NCI-H1092 (cell line): Measurements from ENCODE around the gene MYLK4.

Experiments
- DNase-seq: peaks from one replicate; lab custom pipeline; 2025; lab: John Stamatoyannopoulos, UW

The MYLK4 gene

DNA sequence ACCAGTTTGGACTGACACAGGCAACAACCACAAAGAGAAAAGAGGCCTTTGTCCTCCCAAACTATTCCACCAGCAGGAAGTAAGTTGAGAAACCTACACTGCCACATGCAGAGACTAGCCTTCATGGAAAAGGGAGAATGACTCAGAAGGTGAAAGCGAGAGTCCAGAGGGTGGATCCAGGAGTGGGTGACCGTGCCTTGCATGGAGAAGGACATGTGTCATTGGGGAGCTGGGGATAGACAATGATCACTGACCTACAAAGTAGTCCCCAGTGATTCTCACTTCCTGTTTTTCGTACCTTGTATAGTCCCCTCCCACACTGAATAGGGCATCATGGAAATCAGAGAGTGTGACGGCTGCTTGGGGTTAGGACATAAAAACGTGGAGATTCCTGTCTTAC lies 91.9 kb downstream of the MYLK4 start:
- DNase-seq = no peak

GRCh38 chr6:2656460-2657079 lies 94.2 kb downstream of the MYLK4 start:
- no peak for DNase-seq

- no peak for DNase-seq
Observed at GRCh38 chr6:2655844-2656433, 94.8 kb downstream of the MYLK4 start.

DNA sequence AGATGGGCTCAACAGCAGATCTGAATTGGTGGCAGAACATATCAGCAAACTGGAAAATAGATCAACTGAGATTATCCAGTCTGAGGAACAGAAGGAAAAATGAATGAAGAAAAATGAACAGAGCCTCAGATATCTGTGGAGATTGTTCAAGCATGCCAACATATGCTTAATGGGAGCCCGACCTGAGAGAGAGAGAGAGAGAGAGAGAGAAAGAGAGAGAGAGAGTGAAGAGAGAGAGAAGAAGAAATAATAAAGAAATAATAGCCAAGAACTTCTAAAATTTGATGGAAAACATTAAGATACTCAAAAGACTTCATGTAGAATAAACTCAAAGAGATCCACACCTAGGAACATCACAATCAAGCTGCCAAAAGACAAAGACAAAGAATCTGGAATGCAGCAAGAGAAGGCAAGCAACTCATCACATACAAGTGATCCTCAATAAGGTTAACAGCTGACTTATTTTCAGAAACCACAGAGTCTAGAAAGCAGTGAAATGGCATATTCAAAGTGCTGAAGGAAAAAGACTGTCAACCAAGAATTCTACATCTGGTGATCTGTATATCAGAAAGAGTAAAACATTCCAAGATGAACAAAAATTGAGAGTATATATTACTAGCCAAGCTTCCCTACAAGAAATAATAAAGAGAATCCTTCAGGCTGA lies 97.2 kb downstream of the MYLK4 start:
- no peak for DNase-seq

GRCh38 chr6:2652611-2653010 lies 98.1 kb downstream of the MYLK4 start:
- DNase-seq = no peak

- DNase-seq = no peak
Observed at GRCh38 chr6:2651961-2652360, 98.8 kb downstream of the MYLK4 start.

- no peak for DNase-seq
Observed at GRCh38 chr6:2651536-2651935, 99.2 kb downstream of the MYLK4 start.

GRCh38 chr6:2646346-2646745 lies 104.4 kb downstream of the MYLK4 start:
- DNase-seq = no peak

DNA sequence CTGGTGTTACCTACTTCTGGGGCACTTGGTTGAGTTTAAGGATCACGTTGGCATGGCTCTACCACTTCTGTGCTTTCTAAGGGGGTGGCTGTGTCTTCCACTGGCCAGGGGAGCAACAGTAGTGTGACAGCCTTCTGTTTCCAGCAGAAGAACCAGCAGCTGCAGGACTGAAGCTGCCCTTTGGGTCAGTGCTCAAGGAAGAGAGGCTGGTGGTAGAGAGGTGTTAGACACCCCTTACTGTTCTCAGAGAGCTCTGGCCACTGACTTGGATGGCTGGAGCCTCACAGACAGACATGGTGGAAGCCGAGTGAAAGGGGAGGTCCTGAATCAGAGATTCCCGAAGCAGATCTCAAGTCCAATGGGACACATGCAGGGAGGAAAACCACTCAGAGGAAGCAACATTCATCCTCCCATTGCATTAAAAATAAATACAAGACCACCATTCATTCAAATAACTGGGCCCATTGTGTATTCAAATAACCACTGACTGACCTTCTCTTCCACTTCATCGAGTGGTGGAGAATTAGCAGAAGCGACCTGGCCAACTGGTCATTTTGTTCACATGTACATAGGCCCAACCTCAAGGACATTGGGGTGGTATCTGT lies 106.7 kb downstream of the MYLK4 start:
- DNase-seq = no peak

DNA sequence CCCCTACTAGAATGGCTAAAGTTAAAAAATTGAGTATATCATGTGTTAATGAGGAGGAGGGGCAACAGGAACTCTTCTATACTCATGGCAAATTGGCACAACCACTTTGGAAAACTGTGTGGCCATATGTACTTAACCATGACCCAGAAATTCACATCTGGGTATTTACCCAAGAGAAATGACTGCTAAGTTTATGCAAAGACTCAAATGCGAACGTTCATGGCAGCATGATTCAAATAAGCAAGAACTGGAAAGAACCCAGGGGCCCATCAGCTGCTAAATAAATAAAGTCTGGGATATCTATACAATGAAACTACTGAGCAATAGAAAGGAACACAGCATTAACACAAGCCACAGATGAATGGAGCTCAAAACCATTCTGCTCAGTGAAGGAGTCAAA lies 107.6 kb downstream of the MYLK4 start:
- DNase-seq = no peak

- DNase-seq = no peak
Observed at GRCh38 chr6:2641044-2641725, 109.5 kb downstream of the MYLK4 start.

- no peak for DNase-seq
Observed at GRCh38 chr6:2640551-2640950, 110.2 kb downstream of the MYLK4 start.

DNA sequence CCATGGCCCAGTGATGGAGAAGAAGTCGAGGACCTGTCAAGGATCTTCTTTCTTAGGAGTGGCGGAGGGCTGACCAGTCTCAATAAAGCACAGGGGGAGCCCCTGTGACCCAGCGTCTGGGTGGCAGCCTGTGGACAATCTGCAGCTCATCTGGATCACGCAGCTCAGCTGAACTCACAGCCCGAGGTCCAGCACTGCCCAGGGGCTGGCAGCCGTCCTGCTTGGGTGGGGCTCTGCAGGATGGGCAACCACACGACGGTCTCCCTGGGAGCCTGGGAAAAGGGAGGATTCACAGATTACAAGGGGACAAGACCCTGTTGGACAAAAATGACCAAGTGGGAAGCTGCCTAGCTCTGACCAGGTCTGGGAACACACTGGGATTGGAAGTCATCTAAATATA lies 110.8 kb downstream of the MYLK4 start:
- no peak for DNase-seq

GRCh38 chr6:2639167-2639566 lies 111.6 kb downstream of the MYLK4 start:
- no peak for DNase-seq

DNA sequence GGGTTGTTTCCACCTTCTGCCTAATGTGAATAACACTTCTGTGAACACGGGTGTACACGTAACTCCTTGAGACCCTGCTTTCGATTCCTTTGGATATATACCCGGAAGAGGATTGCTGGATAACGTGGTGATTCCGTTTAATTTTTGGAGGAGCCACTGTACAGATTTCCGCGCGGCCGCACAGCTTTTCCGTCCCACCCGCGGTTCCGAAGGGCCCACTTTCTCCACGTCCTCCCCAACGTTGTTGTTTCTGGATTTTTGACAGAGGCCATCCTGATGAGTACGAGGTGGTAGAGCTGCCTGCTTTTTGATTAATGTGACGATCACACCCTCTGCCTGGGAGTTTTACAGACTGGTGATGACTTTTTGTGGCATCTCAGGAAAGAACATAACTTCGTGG lies 114.0 kb downstream of the MYLK4 start:
- no peak for DNase-seq

- DNase-seq = no peak
Observed at GRCh38 chr6:2635911-2636310, 114.8 kb downstream of the MYLK4 start.

GRCh38 chr6:2634139-2634964 lies 116.4 kb downstream of the MYLK4 start:
- DNase-seq = peak; percentile 60

DNA sequence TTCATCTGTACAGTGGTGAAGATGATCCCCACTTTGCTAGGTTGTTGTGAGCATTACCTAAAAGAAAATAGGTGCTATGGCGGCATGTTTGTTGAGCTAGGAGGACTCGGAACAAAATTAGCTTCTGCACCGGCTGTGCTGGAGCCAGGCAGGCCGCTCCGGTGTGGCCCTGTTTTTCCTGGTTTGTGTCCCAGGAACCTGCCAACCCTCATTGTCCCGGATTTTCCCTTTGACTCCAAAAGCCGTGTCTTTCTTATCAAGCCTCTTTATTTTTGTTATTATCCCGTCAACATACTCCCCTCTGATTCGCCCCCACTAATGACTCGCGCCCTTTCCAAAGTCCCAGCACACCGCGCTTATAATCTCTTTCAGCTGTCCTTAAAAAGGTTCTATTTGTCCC lies 117.0 kb downstream of the MYLK4 start:
- no peak for DNase-seq

DNA sequence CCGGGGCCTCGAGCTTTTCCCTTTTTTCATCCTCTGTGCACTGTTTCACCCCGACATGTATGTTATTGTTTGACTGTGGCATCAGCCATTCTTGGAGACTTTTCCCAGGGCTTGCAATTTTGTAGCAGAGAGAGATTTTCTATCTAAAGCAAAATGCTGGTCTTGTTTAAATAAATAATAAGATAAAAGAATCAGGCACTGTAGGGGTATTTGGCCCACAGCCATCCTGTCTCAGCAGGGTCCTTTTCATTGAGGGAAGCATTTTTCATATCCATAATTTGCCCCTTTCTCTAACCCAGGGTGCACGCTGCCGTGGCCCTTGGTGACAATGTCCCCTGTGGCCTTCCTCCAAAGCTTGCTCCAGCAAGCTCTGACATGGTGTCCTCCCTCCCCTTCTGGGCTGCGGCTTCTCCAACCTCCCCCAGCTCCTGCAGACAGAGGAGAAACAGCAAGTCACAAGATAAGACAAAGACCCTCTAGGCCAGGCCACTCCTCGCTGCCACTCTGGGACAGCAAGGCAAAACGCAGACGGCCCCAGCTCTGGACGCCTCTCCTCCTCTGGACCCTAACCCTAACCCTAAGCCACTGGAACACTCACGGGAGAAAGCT lies 117.6 kb downstream of the MYLK4 start:
- DNase-seq = no peak

DNA sequence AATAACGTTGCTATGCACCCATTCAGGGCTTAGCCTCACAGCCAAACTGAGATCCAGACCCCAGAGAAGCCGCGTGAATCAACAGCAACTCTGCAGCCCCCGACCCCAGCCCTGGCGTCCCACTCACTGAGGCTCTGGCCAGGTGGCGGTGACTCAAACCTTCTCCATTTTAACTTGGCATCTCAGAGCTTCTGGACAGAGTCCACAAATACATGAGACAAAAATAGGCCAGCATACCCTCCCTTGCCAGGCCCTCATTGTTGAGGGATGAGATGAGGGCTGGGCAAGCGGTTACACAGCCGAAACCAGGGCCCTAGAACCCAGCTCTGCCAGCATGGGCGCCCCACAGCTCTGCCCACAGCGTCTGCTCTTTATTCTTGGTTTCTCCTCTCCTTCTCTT lies 118.4 kb downstream of the MYLK4 start:
- DNase-seq = no peak

DNA sequence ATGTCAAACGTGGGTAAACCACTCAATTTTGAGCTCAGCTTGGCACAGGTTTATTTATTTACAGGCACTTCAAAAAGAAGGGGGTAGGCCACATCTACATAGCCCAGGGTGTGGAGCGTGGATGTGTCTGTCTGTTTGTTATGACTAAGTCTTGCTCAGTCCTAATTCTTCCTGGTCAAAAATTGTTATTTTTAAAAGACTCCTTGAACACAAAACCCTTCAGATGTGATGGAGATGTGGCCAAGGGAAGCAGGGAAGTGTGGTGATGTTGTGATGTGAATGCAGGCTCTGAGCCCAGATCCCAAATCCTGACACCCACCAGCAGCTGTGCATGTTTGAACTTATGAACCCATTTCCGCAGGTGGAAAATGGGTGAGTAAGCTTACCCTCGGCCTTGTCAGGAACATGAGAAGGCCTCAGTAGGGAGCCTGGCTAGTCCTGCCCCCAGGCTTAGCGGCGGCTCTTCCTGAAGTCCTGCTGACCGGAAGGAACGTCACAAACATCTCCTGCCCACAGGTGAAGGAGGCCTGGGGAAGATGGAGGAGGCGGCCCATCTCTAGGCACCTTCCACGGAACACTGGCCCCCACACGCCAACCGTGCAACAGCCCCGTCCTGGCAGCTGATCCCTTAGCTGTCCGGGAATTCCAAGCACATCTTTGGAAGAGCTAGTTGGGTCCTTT lies 119.7 kb downstream of the MYLK4 start:
- no peak for DNase-seq
